Loucy (cell line): ENCODE results near the gene KLHL2.
"Not testable (repeated sequence)": the region's sequence is repeated elsewhere in the genome, so short reads cannot be mapped to it uniquely, and the experiment has no call there.

ENCODE experiments used
- H2AFZ ChIP-seq: fragments of 200-600 bp; sonication (generic); 2 replicates; pipeline ENCODE4 v1.6.0; 2016; ENCODE audit warnings: antibody characterized with exemption, mild to moderate bottlenecking, low read length, moderate library complexity
- H3F3A ChIP-seq: fragments of 200-600 bp; 2 replicates; pipeline ENCODE4 v1.6.0; 2016; ENCODE audit warnings: antibody characterized with exemption, low read depth, mild to moderate bottlenecking
- H3K27me3 ChIP-seq: fragments of 200-600 bp; sonication (generic); 2 replicates; pipeline ENCODE4 v1.6.1; 2014; ENCODE audit warnings: low read length, mild to moderate bottlenecking; ENCODE audit not compliant: insufficient read depth, poor library complexity, severe bottlenecking
- H3K36me3 ChIP-seq: fragments of 200-600 bp; sonication (generic); 2 replicates; pipeline ENCODE4 v1.6.1; 2016; ENCODE audit warnings: low read length; ENCODE audit not compliant: insufficient read depth
- H3K4me1 ChIP-seq: fragments of 200-600 bp; sonication (generic); 2 replicates; pipeline ENCODE4 v1.5.1; 2014; ENCODE audit warnings: low read length, mild to moderate bottlenecking; ENCODE audit not compliant: insufficient read depth, poor library complexity, severe bottlenecking
- H3K4me2 ChIP-seq: fragments of 200-600 bp; sonication (generic); 2 replicates; pipeline ENCODE4 v1.6.0; 2014; ENCODE audit warnings: antibody characterized with exemption, low read length, low read depth, mild to moderate bottlenecking; ENCODE audit not compliant: poor library complexity, severe bottlenecking
- H3K4me3 ChIP-seq: fragments of 200-600 bp; sonication (generic); 2 replicates; pipeline ENCODE4 v1.5.1; 2014; ENCODE audit warnings: low read length, mild to moderate bottlenecking, mixed read lengths; ENCODE audit not compliant: poor library complexity, severe bottlenecking
- H3K79me2 ChIP-seq: fragments of 200-600 bp; sonication (generic); 2 replicates; pipeline ENCODE4 v1.6.1; 2014; ENCODE audit warnings: low read length; ENCODE audit not compliant: insufficient read depth
- H3K9ac ChIP-seq: fragments of 200-600 bp; sonication (generic); 2 replicates; pipeline ENCODE4 v1.6.0; 2014; ENCODE audit warnings: mild to moderate bottlenecking, low read depth, low read length, moderate library complexity; ENCODE audit not compliant: poor library complexity, severe bottlenecking
- H3K9me2 ChIP-seq: fragments of 200-600 bp; sonication (generic); replicated peaks from 2 replicates; pipeline ENCODE4 v1.6.1; 2016; ENCODE audit warnings: low read depth, low read length, mixed read lengths
- H3K9me3 ChIP-seq: fragments of 200-600 bp; sonication (generic); 2 replicates; pipeline ENCODE4 v1.6.1; 2014; ENCODE audit warnings: mild to moderate bottlenecking, antibody characterized with exemption, low read length, low read depth; ENCODE audit not compliant: insufficient read depth
- H4K20me1 ChIP-seq: fragments of 200-600 bp; sonication (generic); 2 replicates; pipeline ENCODE4 v1.6.0; 2014; ENCODE audit warnings: antibody characterized with exemption, low read length, mild to moderate bottlenecking; ENCODE audit not compliant: insufficient read depth, poor library complexity, severe bottlenecking
- CTCF ChIP-seq: fragments of 200-600 bp; sonication (generic); conservative IDR thresholded peaks from 2 replicates; pipeline ENCODE4 v1.5.1; 2014; ENCODE audit warnings: mild to moderate bottlenecking, antibody characterized with exemption, low read length
- EZH2phosphoT487 ChIP-seq: fragments of 200-600 bp; IDR thresholded peaks from 2 replicates; pipeline ENCODE4 v1.6.1; 2018; ENCODE audit warnings: antibody characterized with exemption, mild to moderate bottlenecking, moderate library complexity, borderline replicate concordance

The KLHL2 gene

GRCh38 chr4:165207431-165208220 is at the start of gene KLHL2:
Gene KLHL2 (plus strand): TSS chr4:165207561. CDS start chr4:165207877, 316 bp downstream.
- TF ChIP-seq EZH2phosphoT487 (no peak), CTCF (no peak)
- Histone ChIP-seq H3K27me3 (no peaks in the 10 kb centered on the region), H3K9ac (peak within 1 kb of the TSS; percentile 75), H4K20me1 (peaks cover 23% of the 10 kb centered on the region), H3K4me3 (peak within 1 kb of the TSS; percentile 97), H3K4me2 (peak within 1 kb of the TSS; percentile 82), H3K9me2 (no peaks in the 10 kb centered on the region), H3K4me1 (peaks cover 41% of the 10 kb centered on the region), H3K9me3 (no peaks in the 10 kb centered on the region), H3K36me3 (no peaks in the 10 kb centered on the region), H2AFZ (peak within 1 kb of the TSS; percentile 94), H3F3A (no peaks in the 10 kb centered on the region), H3K79me2 (peaks cover 42% of the 10 kb centered on the region)

GRCh38 chr4:165158762-165159161 is 48.6 kb upstream of the KLHL2 start:
- TF ChIP-seq EZH2phosphoT487 (no peak), CTCF (no peak)
- no peaks in the 10 kb centered on the region for H3K9me2 ChIP-seq
- no peaks in the 10 kb centered on the region for H3K4me1 ChIP-seq
- no peaks in the 10 kb centered on the region; the same call in 1 of the 2 replicates for H3K9me3 ChIP-seq
- no peak overlapping the region for H3K9ac ChIP-seq
- H4K20me1 ChIP-seq: no peaks in the 10 kb centered on the region
- no peak overlapping the region for H2AFZ ChIP-seq
- no peaks in the 10 kb centered on the region for H3K27me3 ChIP-seq
- no peak overlapping the region for H3K4me3 ChIP-seq
- no peaks in the 10 kb centered on the region for H3F3A ChIP-seq
- no peaks in the 10 kb centered on the region for H3K79me2 ChIP-seq
- no peaks in the 10 kb centered on the region for H3K36me3 ChIP-seq
- H3K4me2 ChIP-seq: no peak overlapping the region

GRCh38 chr4:165164257-165164656 is 43.1 kb upstream of the KLHL2 start:
- TF ChIP-seq EZH2phosphoT487 (no peak), CTCF (no peak)

GRCh38 chr4:165166872-165167271 is 40.5 kb upstream of the KLHL2 start:
- H3F3A ChIP-seq, H2AFZ ChIP-seq, H3K4me2 ChIP-seq, H3K36me3 ChIP-seq, H3K9me3 ChIP-seq, H4K20me1 ChIP-seq, H3K9ac ChIP-seq, H3K79me2 ChIP-seq, H3K9me2 ChIP-seq, H3K4me3 ChIP-seq, H3K4me1 ChIP-seq, H3K27me3 ChIP-seq: not testable (repeated sequence)

More at GRCh38 chr4:165164257-165164656, 43.1 kb upstream of the KLHL2 start:
- H3K9ac ChIP-seq: no peak overlapping the region
- H3K4me3 ChIP-seq: no peak overlapping the region
- H3F3A ChIP-seq: no peaks in the 10 kb centered on the region
- H3K9me3 ChIP-seq: no peaks in the 10 kb centered on the region
- H3K9me2 ChIP-seq: no peaks in the 10 kb centered on the region
- H4K20me1 ChIP-seq: no peaks in the 10 kb centered on the region
- H2AFZ ChIP-seq: no peak overlapping the region
- no peaks in the 10 kb centered on the region for H3K27me3 ChIP-seq
- H3K4me2 ChIP-seq: no peak overlapping the region
- H3K79me2 ChIP-seq: no peaks in the 10 kb centered on the region
- H3K4me1 ChIP-seq: no peaks in the 10 kb centered on the region
- no peaks in the 10 kb centered on the region for H3K36me3 ChIP-seq
